Subcutaneous abdominal adipose tissue (tissue), 5 donors: ENCODE measurements around the gene GDPD2.

ENCODE experiments used
- H3K27ac ChIP-seq: one replicate; pipeline ENCODE4 v1.7.0; 2013; ENCODE audit warnings: low read depth, mild to moderate bottlenecking, inconsistent platforms, low read length, moderate library complexity
- H3K27me3 ChIP-seq, 5 donors: one replicate each; pipeline ENCODE4 v1.7.0; 2013; ENCODE audit warnings: low read length in 5 of 5, inconsistent platforms in 1 of 5; ENCODE audit not compliant: control insufficient read depth in 5 of 5, insufficient read depth in 4 of 5
- H3K36me3 ChIP-seq, 5 donors: one replicate each; pipeline ENCODE4 v1.7.0; 2013; ENCODE audit warnings: low read length in 5 of 5; ENCODE audit not compliant: control insufficient read depth in 5 of 5, insufficient read depth in 5 of 5
- H3K4me1 ChIP-seq, 5 donors: one replicate each; pipeline ENCODE4 v1.7.0; 2013; ENCODE audit warnings: low read length in 5 of 5, mild to moderate bottlenecking in 3 of 5, moderate library complexity in 1 of 5; ENCODE audit not compliant: control insufficient read depth in 5 of 5, insufficient read depth in 5 of 5
- H3K4me3 ChIP-seq, 5 donors: one replicate each; pipeline ENCODE4 v1.7.0; 2013; ENCODE audit warnings: low read length in 5 of 5, low read depth in 1 of 5
- H3K9ac ChIP-seq, 5 donors: one replicate each; pipeline ENCODE4 v1.7.0; 2013; ENCODE audit warnings: low read length in 5 of 5, mild to moderate bottlenecking in 4 of 5, moderate library complexity in 3 of 5
- H3K9me3 ChIP-seq, 5 donors: one replicate each; pipeline ENCODE4 v1.7.0; 2013; ENCODE audit warnings: low read length in 5 of 5; ENCODE audit not compliant: control insufficient read depth in 5 of 5
- donor health status: healthy.
- donor health status: healthy.
- donor health status: healthy.
- donor health status: healthy.
- donor health status: healthy.

Gene GDPD2

DNA sequence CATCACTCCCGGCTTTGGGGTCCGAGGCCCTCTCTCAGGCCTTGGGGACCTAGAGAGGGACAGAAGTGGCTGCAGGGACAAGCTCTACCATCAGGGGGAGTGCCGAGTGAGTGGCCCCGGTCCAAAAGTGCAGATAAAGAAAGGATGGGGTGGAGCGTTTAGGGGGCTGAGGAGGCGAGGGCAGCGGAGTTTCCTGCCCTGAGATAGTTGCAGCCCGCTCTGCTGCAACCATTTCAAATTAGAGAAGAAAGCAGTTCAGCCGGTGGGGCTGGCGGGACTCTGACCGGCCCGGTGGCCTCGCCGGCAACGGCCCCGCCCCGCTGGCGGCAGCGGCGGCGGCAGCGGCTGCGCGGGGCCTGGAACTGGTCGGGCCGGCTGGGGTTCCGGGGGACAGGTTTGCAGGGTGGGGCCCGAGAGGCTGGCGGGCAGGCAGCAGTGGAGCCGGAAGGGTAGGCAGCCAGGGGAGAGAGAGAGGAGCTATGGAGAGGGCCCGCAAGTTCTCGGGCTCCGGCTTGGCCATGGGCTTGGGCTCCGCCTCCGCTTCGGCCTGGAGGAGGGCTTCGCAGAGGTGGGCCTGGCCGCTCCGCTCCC lies 29.1 kb downstream of the GDPD2 start:
- H3K4me3 ChIP-seq: peak overlapping the region; percentile 62 to 73 (median 65)
- no peaks in the 10 kb centered on the region for H3K36me3 ChIP-seq
- H3K27ac ChIP-seq: no peak overlapping the region
- peaks cover 13 to 46% (median 31%) of the 10 kb centered on the region in 5 donors for H3K27me3 ChIP-seq
- H3K9me3 ChIP-seq: no peaks in the 10 kb centered on the region
- H3K4me1 ChIP-seq: peaks cover 0 to 23% (median 7%) of the 10 kb centered on the region in 5 donors
- peak overlapping the region in 3 of 5 donors; percentile 44 to 64 (median 56) for H3K9ac ChIP-seq

DNA sequence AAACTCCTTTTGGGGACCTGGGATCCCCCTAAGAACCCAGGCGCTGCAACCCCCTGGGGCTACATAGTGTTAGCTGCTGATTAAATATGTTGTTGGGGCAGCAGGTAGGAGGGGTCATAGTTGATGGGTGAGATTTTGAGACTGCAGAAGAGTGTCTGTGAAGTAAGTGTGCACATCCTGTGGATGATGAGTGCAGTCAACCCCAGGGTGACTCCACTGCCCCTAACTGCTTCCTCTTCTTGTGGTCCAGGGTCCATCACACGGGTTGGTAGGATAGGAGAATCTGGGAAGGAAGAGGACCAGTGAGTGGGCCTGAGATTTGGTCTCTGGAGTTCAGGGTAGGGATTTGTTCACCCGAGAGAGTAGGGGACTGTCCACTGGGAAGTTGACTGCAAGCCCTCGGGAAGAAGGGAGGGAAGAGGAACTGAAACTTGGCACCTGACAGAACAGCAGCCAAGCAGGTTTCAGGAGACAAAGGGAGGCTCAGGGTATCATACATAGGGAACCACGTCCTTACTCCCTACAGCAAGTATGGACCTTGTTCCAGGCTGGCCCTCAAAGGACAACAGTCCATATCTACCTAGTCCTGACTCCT lies 30.0 kb downstream of the GDPD2 start:
- Histone ChIP-seq H3K9me3 (no peaks in the 10 kb centered on the region), H3K9ac (peak overlapping the region in 2 of 5 donors; percentile 44 to 56), H3K4me3 (peak overlapping the region; percentile 48 to 68 (median 62)), H3K27ac (no peak overlapping the region), H3K27me3 (peaks cover 13 to 38% (median 27%) of the 10 kb centered on the region in 5 donors), H3K36me3 (no peaks in the 10 kb centered on the region), H3K4me1 (peaks cover 0 to 23% (median 7%) of the 10 kb centered on the region in 5 donors)

- H3K9ac ChIP-seq: peak overlapping the region in 1 of 5 donors; percentile 51
- no peak overlapping the region for H3K27ac ChIP-seq
- peak overlapping the region in 4 of 5 donors; percentile 28 to 42 (median 36) for H3K4me3 ChIP-seq
- peaks cover 0 to 23% (median 7%) of the 10 kb centered on the region in 5 donors for H3K4me1 ChIP-seq
- peaks cover 13 to 36% (median 20%) of the 10 kb centered on the region in 5 donors for H3K27me3 ChIP-seq
- no peaks in the 10 kb centered on the region for H3K9me3 ChIP-seq
- no peaks in the 10 kb centered on the region for H3K36me3 ChIP-seq
Measured at GRCh38 chrX:70454441-70455365, 31.6 kb downstream of the GDPD2 start.

GRCh38 chrX:70455366-70456202 lies 32.5 kb downstream of the GDPD2 start:
- H3K27ac ChIP-seq: no peak overlapping the region
- H3K9me3 ChIP-seq: no peaks in the 10 kb centered on the region
- H3K36me3 ChIP-seq: no peaks in the 10 kb centered on the region
- peaks cover 0 to 23% (median 7%) of the 10 kb centered on the region in 5 donors for H3K4me1 ChIP-seq
- H3K9ac ChIP-seq: peak overlapping the region in 1 of 5 donors; percentile 51
- peak overlapping the region in 3 of 5 donors; percentile 32 to 42 (median 39) for H3K4me3 ChIP-seq
- H3K27me3 ChIP-seq: peaks cover 13 to 34% (median 19%) of the 10 kb centered on the region in 5 donors

DNA sequence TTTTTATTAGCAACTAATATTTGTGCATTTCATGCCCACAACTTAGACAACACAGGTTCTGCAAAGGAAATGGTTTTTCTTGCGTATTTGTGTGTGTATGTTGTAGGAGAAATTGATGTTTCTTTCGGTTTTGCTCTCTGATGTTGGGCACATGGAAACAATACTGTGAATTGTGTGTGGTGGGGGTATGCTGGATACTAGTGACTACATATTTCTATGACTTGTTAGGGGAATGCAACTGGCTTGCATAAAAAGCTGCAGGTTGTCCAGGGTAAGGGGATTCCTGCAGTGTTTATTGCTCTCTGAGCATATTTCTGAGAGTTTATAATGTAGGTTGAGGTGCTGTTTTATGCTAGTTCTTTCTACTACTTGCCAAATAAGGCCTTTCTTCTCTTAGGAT lies 33.1 kb downstream of the GDPD2 start:
- no peaks in the 10 kb centered on the region for H3K36me3 ChIP-seq
- H3K4me3 ChIP-seq: no peak overlapping the region
- no peak overlapping the region for H3K9ac ChIP-seq
- peaks cover 0 to 3% (median 0%) of the 10 kb centered on the region in 5 donors for H3K9me3 ChIP-seq
- H3K4me1 ChIP-seq: peaks cover 0 to 23% (median 7%) of the 10 kb centered on the region in 5 donors
- peaks cover 13 to 33% (median 19%) of the 10 kb centered on the region in 5 donors for H3K27me3 ChIP-seq
- H3K27ac ChIP-seq: no peak overlapping the region

DNA sequence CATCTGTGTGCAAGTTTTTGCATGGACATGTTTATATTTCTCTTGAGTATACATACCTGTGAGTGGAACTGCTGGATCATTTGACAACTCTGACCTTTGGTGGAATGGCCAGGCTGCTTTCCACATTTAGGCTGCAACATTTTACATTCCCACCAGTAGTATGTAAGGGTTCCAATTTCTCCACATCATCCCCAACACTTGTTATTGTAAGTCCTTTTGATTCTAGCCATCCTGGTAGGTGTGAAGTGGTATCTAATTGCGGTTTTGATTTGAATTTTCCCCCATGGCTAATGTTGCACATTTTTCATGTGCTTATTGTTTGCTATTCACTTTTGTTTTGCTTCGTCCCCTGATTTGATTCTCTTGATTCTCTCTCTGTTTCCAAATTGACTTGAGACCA lies 37.9 kb downstream of the GDPD2 start:
- H3K9ac ChIP-seq: no peak overlapping the region
- H3K4me3 ChIP-seq: no peak overlapping the region
- no peaks in the 10 kb centered on the region for H3K4me1 ChIP-seq
- H3K27ac ChIP-seq: no peak overlapping the region
- peaks cover 0 to 2% (median 0%) of the 10 kb centered on the region in 5 donors for H3K27me3 ChIP-seq
- peaks cover 0 to 3% (median 0%) of the 10 kb centered on the region in 5 donors for H3K9me3 ChIP-seq
- H3K36me3 ChIP-seq: no peaks in the 10 kb centered on the region

DNA sequence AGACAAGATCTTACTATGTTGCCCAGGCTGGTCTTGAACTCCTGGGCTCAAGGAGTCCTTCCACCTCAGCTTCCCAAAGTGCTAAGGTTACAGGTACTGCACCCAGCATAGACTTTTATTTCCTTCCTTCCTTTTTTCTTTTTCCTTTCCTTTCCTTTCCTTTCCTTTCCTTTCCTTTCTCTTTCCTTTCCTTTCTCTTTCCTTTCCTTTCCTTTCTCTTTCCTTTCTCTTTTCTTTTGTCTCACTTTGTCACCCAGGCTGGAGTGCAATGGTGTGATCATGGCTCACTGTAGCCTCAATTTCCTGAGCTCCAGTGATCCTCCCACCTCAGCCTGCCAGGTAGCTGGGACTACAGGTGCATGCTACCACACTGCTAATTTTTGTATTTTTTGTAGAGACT lies 40.9 kb downstream of the GDPD2 start:
- no peaks in the 10 kb centered on the region for H3K36me3 ChIP-seq
- H3K4me3 ChIP-seq: no peak overlapping the region
- no peak overlapping the region for H3K27ac ChIP-seq
- H3K9ac ChIP-seq: no peak overlapping the region
- no peaks in the 10 kb centered on the region for H3K4me1 ChIP-seq
- peaks cover 0 to 2% (median 0%) of the 10 kb centered on the region in 5 donors for H3K27me3 ChIP-seq
- H3K9me3 ChIP-seq: peaks cover 0 to 3% (median 0%) of the 10 kb centered on the region in 5 donors

GRCh38 chrX:70466968-70467367 lies 43.9 kb downstream of the GDPD2 start:
- peaks cover 0 to 2% (median 0%) of the 10 kb centered on the region in 5 donors for H3K27me3 ChIP-seq
- H3K4me3 ChIP-seq: no peak overlapping the region
- no peaks in the 10 kb centered on the region for H3K4me1 ChIP-seq
- H3K9ac ChIP-seq: no peak overlapping the region
- no peak overlapping the region for H3K27ac ChIP-seq
- no peaks in the 10 kb centered on the region for H3K36me3 ChIP-seq
- H3K9me3 ChIP-seq: no peaks in the 10 kb centered on the region

DNA sequence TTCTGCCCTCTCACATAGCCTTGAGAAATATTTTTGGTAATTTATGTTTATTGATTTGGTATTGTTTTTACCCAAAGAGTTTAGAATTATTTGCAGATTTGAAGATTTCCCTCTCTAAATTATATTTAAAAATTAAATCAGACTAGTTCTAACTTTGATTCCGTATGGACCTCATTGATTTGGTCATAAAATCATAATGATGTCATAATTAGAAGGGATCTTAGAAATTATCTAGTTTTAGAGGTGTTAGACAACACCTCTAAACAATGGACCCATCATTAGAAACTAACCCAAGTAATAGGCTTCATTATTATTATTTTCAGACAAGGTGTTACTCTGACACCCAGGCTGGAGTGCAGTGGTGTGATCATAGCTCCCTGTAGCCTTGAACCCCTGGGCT lies 45.6 kb downstream of the GDPD2 start:
- Histone ChIP-seq H3K4me1 (no peaks in the 10 kb centered on the region), H3K27ac (no peak overlapping the region), H3K27me3 (peaks cover 0 to 4% (median 0%) of the 10 kb centered on the region in 5 donors), H3K4me3 (no peak overlapping the region), H3K36me3 (no peaks in the 10 kb centered on the region), H3K9ac (no peak overlapping the region), H3K9me3 (no peaks in the 10 kb centered on the region)
